Gastrocnemius medialis (tissue), 4 donors: ENCODE data around the gene LRRC4C. TPM values are rescaled to one million over a fixed set of nuclear protein-coding genes. Genes with fewer than 3 reads are reported as not detected.

ENCODE experiments used
- ATAC-seq, 2 donors: fragments of 150-250 bp; one replicate each; pipeline ENCODE4 v1.9.1; 2016
- DNase-seq, 2 donors: peaks; one replicate each; pipeline ENCODE4 v3.0.0-alpha.2; 2019
- H3K27ac ChIP-seq, 4 donors: fragments of 200-600 bp; sonication (generic); 1 replicate in 1 of 4; 2 replicates in 3 of 4; pipeline ENCODE4 v1.5.1; 2016 to 2018; ENCODE audit warnings: mild to moderate bottlenecking in 2 of 4, moderate library complexity in 1 of 4
- H3K27me3 ChIP-seq, 3 donors: fragments of 200-600 bp; sonication (generic) in 2 of 3; 1 replicate in 1 of 3; 2 replicates in 2 of 3; pipeline versions ENCODE4 v1.5.1 to v1.6.0; 2016 to 2019; ENCODE audit warnings: mild to moderate bottlenecking in 1 of 3, moderate library complexity in 1 of 3
- H3K36me3 ChIP-seq, 2 donors: fragments of 200-600 bp; sonication (generic) in 1 of 2; one replicate each; pipeline ENCODE4 v1.5.1; 2017 to 2018
- H3K4me1 ChIP-seq, 2 donors: fragments of 200-600 bp; sonication (generic) in 1 of 2; one replicate each; pipeline ENCODE4 v1.5.1; 2016 to 2017; ENCODE audit warnings: mild to moderate bottlenecking in 2 of 2
- H3K4me3 ChIP-seq, 4 donors: fragments of 200-600 bp; sonication (generic) in 3 of 4; 1 replicate in 1 of 4; 2 replicates in 3 of 4; pipeline ENCODE4 v1.5.1; 2016 to 2019; ENCODE audit warnings: mild to moderate bottlenecking in 2 of 4
- H3K9me3 ChIP-seq, 3 donors: fragments of 200-600 bp; sonication (generic) in 2 of 3; 1 replicate in 1 of 3; 2 replicates in 2 of 3; pipeline ENCODE4 v1.5.1; 2016 to 2019
- CTCF ChIP-seq, 5 experiments: fragments of 450-650 bp in 3 of 5; fragments of 200-600 bp in 2 of 5; sonication (generic) in 2 of 5; IDR thresholded peaks in 4 of 5; conservative IDR thresholded peaks in 1 of 5; 1 replicate in 4 of 5; 2 replicates in 1 of 5; pipeline ENCODE4 v1.5.1; 2016 to 2019; ENCODE audit warnings: antibody characterized with exemption in 5 of 5, mild to moderate bottlenecking in 3 of 5, moderate library complexity in 3 of 5
- POLR2A ChIP-seq, 2 donors: fragments of 450-650 bp; IDR thresholded peaks; one replicate each; pipeline ENCODE4 v1.6.1; 2017; ENCODE audit warnings: antibody characterized with exemption in 2 of 2, mild to moderate bottlenecking in 2 of 2, moderate library complexity in 2 of 2
- in situ Hi-C, 4 donors: fragments of 200-750 bp; cut with MboI; loops; one replicate each; pipeline versions ENCODE4 v1.15.0 to v1.8.0; 2017; ENCODE audit warnings: low sequenced_read_pairs in 4 of 4
- intact Hi-C: fragments of 100-400 bp; cut with DNase I; formaldehyde crosslinking; loops from one replicate; pipeline ENCODE4 v1.15.1; 2023; ENCODE audit warnings: low total_unique reads
- total RNA-seq, 4 donors: library from RNA; depleted of rRNA; stranded (reverse); fragments of >200 nt; gene quantifications; one replicate each; pipeline versions ENCODE4 v1.1.0 to v1.2.3, GENCODE V29; 2016

Gene LRRC4C
- total RNA-seq, 4 donors from 2014 or later: 0.15 to 0.59 (median 0.24) TPM; not detected in 1

GRCh38 chr11:40360206-40360798 is 1099.2 kb downstream of the LRRC4C start:
- no peak overlapping the region for H3K4me3 ChIP-seq
- no peak overlapping the region for H3K27ac ChIP-seq
- intact Hi-C loops (no loop called here), in situ Hi-C loops (no loop called here)
- DNase-seq: no peak
- H3K27me3 ChIP-seq: no peaks in the 10 kb centered on the region
- TF ChIP-seq CTCF (IDR thresholded peaks at IDR 0.05 in 4 of 5, conservative IDR thresholded peaks at IDR 0.05 in 1 of 5) (no peak), POLR2A (IDR thresholded peaks at IDR 0.05) (no peak)
- ATAC-seq: no peak
- H3K9me3 ChIP-seq: no peaks in the 10 kb centered on the region
- H3K36me3 ChIP-seq: no peaks in the 10 kb centered on the region
- H3K4me1 ChIP-seq: no peaks in the 10 kb centered on the region

GRCh38 chr11:40354121-40354520 is 1105.3 kb downstream of the LRRC4C start:
- Histone ChIP-seq H3K36me3 (no peaks in the 10 kb centered on the region), H3K4me3 (no peak overlapping the region), H3K27ac (no peak overlapping the region), H3K9me3 (no peaks in the 10 kb centered on the region), H3K27me3 (no peaks in the 10 kb centered on the region), H3K4me1 (no peaks in the 10 kb centered on the region)
- no peak for DNase-seq
- in situ Hi-C loops: no loop called here
- intact Hi-C loops: no loop called here
- TF ChIP-seq CTCF (IDR thresholded peaks at IDR 0.05 in 4 of 5, conservative IDR thresholded peaks at IDR 0.05 in 1 of 5) (no peak), POLR2A (IDR thresholded peaks at IDR 0.05) (no peak)
- ATAC-seq: no peak

- DNase-seq (no peak), ATAC-seq (no peak)
- intact Hi-C loops (no loop called here), in situ Hi-C loops (no loop called here)
- no peaks in the 10 kb centered on the region for H3K9me3 ChIP-seq
- H3K27ac ChIP-seq: no peak overlapping the region
- no peaks in the 10 kb centered on the region for H3K27me3 ChIP-seq
- no peaks in the 10 kb centered on the region for H3K36me3 ChIP-seq
- TF ChIP-seq POLR2A (IDR thresholded peaks at IDR 0.05) (no peak), CTCF (IDR thresholded peaks at IDR 0.05 in 4 of 5, conservative IDR thresholded peaks at IDR 0.05 in 1 of 5) (no peak)
- no peak overlapping the region for H3K4me3 ChIP-seq
- H3K4me1 ChIP-seq: no peaks in the 10 kb centered on the region
Measured at GRCh38 chr11:40340911-40341310, 1118.5 kb downstream of the LRRC4C start.

GRCh38 chr11:40338739-40339138 is 1120.7 kb downstream of the LRRC4C start:
- TF ChIP-seq POLR2A (IDR thresholded peaks at IDR 0.05) (no peak), CTCF (IDR thresholded peaks at IDR 0.05 in 4 of 5, conservative IDR thresholded peaks at IDR 0.05 in 1 of 5) (no peak)
- intact Hi-C loops: no loop called here
- ATAC-seq: no peak

GRCh38 chr11:40338062-40338461 is 1121.4 kb downstream of the LRRC4C start:
- Histone ChIP-seq H3K27me3 (no peaks in the 10 kb centered on the region), H3K27ac (no peak overlapping the region), H3K4me1 (no peaks in the 10 kb centered on the region), H3K4me3 (no peak overlapping the region), H3K9me3 (no peaks in the 10 kb centered on the region), H3K36me3 (no peaks in the 10 kb centered on the region)
- TF ChIP-seq POLR2A (IDR thresholded peaks at IDR 0.05): no peak
- no peak for TF ChIP-seq CTCF (IDR thresholded peaks at IDR 0.05 in 4 of 5, conservative IDR thresholded peaks at IDR 0.05 in 1 of 5)
- DNase-seq (no peak), ATAC-seq (no peak)
- intact Hi-C loops: no loop called here
- in situ Hi-C loops: no loop called here

More at GRCh38 chr11:40338739-40339138, 1120.7 kb downstream of the LRRC4C start:
- H3K4me3 ChIP-seq: no peak overlapping the region
- no peak overlapping the region for H3K27ac ChIP-seq
- H3K36me3 ChIP-seq: no peaks in the 10 kb centered on the region
- no peak for DNase-seq
- in situ Hi-C loops: no loop called here
- H3K4me1 ChIP-seq: no peaks in the 10 kb centered on the region
- no peaks in the 10 kb centered on the region for H3K9me3 ChIP-seq
- H3K27me3 ChIP-seq: no peaks in the 10 kb centered on the region
